ENCODE results near the gene MRPL58.
"Not testable (repeated sequence)": the region's sequence is repeated elsewhere in the genome, so short reads cannot be mapped to it uniquely, and the experiment has no call there.

The MRPL58 gene

DNA sequence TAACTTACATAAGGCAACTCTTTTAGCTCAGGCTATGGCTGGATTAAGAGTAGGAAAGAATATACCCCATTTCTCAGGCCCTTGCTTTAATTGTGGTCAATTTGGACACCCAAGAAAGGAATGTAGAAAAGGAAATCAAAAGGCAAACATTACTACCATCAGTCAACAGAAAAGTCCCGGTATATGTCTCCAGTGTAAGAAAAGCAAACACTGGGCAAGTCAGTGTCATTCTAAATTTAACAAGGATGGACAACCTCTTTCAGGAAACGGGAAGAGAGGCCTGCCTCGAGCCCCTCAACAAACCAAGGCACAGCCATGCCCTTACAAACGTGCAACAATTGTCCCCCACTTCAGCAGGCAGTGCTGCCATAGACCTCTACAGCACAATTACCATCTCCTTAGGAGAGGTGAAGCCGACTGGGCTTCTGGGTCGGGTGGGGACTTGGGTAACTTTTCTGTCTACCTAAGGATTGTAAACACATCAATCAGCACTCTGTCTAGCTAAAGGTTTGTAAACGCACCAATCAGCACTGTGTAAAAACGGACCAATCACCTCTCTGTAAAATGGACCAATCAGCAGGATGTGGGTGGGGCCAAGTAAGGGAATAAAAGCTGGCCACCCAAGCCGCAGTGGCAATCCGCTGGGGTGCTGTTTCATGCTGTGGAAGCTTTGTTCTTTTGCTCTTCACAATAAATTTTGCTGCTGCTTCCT, 12.4 kb downstream of the MRPL58 start:
- in situ Hi-C loops (cut with HindIII; ENCODE audit: low pct_ligation_motif_present, low sequenced_read_pairs): no loop called here
- Histone ChIP-seq H3K27me3 (replicated peaks) (no peaks in the 10 kb centered on the region), H3K27ac (no peak overlapping the region), H3K36me3 (replicated peaks) (peaks cover 13% of the 10 kb centered on the region), H3K4me3 (ENCODE audit: low read depth, low read length) (no peak overlapping the region)
- no peak for DNase-seq
- TF ChIP-seq, protein P1, sequence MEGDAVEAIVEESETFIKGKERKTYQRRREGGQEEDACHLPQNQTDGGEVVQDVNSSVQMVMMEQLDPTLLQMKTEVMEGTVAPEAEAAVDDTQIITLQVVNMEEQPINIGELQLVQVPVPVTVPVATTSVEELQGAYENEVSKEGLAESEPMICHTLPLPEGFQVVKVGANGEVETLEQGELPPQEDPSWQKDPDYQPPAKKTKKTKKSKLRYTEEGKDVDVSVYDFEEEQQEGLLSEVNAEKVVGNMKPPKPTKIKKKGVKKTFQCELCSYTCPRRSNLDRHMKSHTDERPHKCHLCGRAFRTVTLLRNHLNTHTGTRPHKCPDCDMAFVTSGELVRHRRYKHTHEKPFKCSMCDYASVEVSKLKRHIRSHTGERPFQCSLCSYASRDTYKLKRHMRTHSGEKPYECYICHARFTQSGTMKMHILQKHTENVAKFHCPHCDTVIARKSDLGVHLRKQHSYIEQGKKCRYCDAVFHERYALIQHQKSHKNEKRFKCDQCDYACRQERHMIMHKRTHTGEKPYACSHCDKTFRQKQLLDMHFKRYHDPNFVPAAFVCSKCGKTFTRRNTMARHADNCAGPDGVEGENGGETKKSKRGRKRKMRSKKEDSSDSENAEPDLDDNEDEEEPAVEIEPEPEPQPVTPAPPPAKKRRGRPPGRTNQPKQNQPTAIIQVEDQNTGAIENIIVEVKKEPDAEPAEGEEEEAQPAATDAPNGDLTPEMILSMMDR (IDR thresholded peaks at IDR 0.05; ENCODE audit: low read depth, low read length, missing control alignments): no peak

DNA sequence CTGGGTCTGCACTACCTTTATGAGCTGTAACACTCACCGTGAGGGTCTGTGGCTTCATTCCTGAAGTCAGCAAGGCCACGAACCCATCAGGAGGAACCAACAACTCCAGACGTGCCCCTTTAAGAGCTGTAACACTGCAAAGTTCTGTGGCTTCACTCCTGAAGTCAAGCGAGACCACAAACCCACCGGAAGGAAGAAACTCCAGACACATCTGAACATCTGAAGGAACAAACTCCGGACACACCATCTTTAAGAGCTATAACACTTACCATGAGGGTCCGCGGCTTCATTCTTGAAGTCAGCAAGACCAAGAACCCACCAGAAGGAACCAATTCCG, 12.9 kb downstream of the MRPL58 start:
- peaks cover 13% of the 10 kb centered on the region for H3K36me3 ChIP-seq (replicated peaks)
- in situ Hi-C loops (cut with HindIII; ENCODE audit: low pct_ligation_motif_present, low sequenced_read_pairs); H3K27me3 ChIP-seq (replicated peaks); H3K4me3 ChIP-seq (ENCODE audit: low read depth, low read length); DNase-seq; H3K27ac ChIP-seq: not testable (repeated sequence)

GRCh38 chr17:75026650-75027049, 14.2 kb downstream of the MRPL58 start:
- H3K27me3 ChIP-seq (replicated peaks); in situ Hi-C loops (cut with HindIII; ENCODE audit: low pct_ligation_motif_present, low sequenced_read_pairs); H3K4me3 ChIP-seq (ENCODE audit: low read depth, low read length); H3K27ac ChIP-seq; DNase-seq; H3K36me3 ChIP-seq (replicated peaks): not testable (repeated sequence)

- in situ Hi-C loops (cut with HindIII; ENCODE audit: low pct_ligation_motif_present, low sequenced_read_pairs): no loop called here
- DNase-seq: no peak
- Histone ChIP-seq H3K36me3 (replicated peaks) (no peaks in the 10 kb centered on the region), H3K4me3 (ENCODE audit: low read depth, low read length) (no peak overlapping the region), H3K27me3 (replicated peaks) (no peaks in the 10 kb centered on the region), H3K27ac (no peak overlapping the region)
- TF ChIP-seq, protein P1 (IDR thresholded peaks at IDR 0.05; ENCODE audit: low read depth, low read length, missing control alignments): no peak
Measured at GRCh38 chr17:75030161-75030560, 17.7 kb downstream of the MRPL58 start.

DNA sequence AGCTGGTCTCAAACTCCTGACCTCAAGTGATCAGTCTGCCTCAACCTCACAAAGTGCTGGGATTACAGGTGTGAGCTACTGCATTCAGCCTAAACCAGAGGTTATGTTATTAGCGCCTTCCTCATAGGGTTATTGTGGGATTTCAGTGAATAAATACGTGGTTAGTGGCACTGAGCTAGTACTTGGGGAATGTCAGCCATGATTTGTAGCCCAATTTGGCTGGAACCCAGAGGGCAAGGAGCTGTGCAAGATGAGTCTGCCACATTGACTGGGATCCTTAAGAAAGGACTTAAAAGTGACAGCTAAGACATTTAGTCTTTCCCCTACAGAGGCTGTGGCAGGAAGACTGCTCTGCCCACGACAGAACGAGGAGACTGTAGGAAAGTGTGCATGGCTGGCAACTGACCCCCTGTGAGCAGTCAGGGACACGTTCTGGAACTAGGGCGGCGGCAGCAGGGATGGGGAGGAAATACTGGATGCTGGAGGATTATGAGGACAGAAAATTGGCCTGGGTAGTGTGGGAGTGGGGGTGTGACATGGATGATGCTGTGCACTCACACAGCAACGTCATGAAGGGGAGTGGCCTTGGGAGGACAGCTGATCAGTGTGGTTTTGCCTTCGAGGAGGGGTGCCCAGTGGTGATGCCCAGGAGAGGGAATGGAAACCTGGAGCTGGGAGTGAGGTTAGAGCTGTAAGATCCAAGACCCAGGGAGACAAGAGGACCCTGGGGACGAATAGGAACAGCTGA, 19.7 kb downstream of the MRPL58 start:
- no peaks in the 10 kb centered on the region for H3K36me3 ChIP-seq (replicated peaks)
- H3K27me3 ChIP-seq (replicated peaks): no peaks in the 10 kb centered on the region
- H3K27ac ChIP-seq: no peak overlapping the region
- TF ChIP-seq, protein P1 (IDR thresholded peaks at IDR 0.05; ENCODE audit: low read depth, low read length, missing control alignments): no peak
- peak overlapping the region; percentile 95 for H3K4me3 ChIP-seq (ENCODE audit: low read depth, low read length)
- DNase-seq: peak; percentile 71
- in situ Hi-C loops (cut with HindIII; ENCODE audit: low pct_ligation_motif_present, low sequenced_read_pairs): no loop called here

GRCh38 chr17:75032720-75033280, 20.3 kb downstream of the MRPL58 start:
- peak; percentile 16 for DNase-seq
- Histone ChIP-seq H3K27me3 (replicated peaks) (no peaks in the 10 kb centered on the region), H3K36me3 (replicated peaks) (no peaks in the 10 kb centered on the region), H3K27ac (no peak overlapping the region), H3K4me3 (ENCODE audit: low read depth, low read length) (peak overlapping the region; percentile 95)
- in situ Hi-C loops (cut with HindIII; ENCODE audit: low pct_ligation_motif_present, low sequenced_read_pairs): no loop called here
- TF ChIP-seq, protein P1 (IDR thresholded peaks at IDR 0.05; ENCODE audit: low read depth, low read length, missing control alignments): no peak

All from brain microvascular endothelial cell (primary cell).